H7 (cell line): Measurements from ENCODE around the gene PPP2R2C. TPM values are rescaled to one million over a fixed set of nuclear protein-coding genes. Genes with fewer than 3 reads are reported as not detected.

ENCODE experiments used
- DNase-seq: peaks from one replicate; pipeline ENCODE4 v3.0.0; 2012
- H3K27me3 ChIP-seq: 2 replicates; pipeline ENCODE4 v1.6.0; 2011; ENCODE audit warnings: mild to moderate bottlenecking, low read length; ENCODE audit not compliant: control insufficient read depth, insufficient read depth
- H3K36me3 ChIP-seq: replicated peaks from 2 replicates; pipeline ENCODE4 v1.5.1; 2011; ENCODE audit warnings: low read length; ENCODE audit not compliant: control insufficient read depth, insufficient read depth
- H3K4me3 ChIP-seq: 2 replicates; pipeline ENCODE4 v1.5.1; 2011; ENCODE audit warnings: low read depth, mild to moderate bottlenecking, control low read depth, low read length, moderate library complexity; ENCODE audit not compliant: insufficient read depth
- total RNA-seq: library from RNA; depleted of rRNA; stranded (reverse); fragments of >200 nt; shearing (Covaris generic); gene quantifications from 2 replicates; pipeline ENCODE4 v1.2.3, GENCODE V29; 2014; rRNA removed

PPP2R2C gene
- total RNA-seq, 1 experiment from 2014 or later = 7.6 TPM

- DNase-seq = no peak
- peaks cover 2% of the 10 kb centered on the region for H3K27me3 ChIP-seq
- H3K36me3 ChIP-seq = no peaks in the 10 kb centered on the region
- H3K4me3 ChIP-seq = no peak overlapping the region
Observed at GRCh38 chr4:6271701-6272465, 200.5 kb downstream of the PPP2R2C start.

- Histone ChIP-seq H3K36me3 (no peaks in the 10 kb centered on the region), H3K4me3 (no peak overlapping the region), H3K27me3 (peaks cover 2% of the 10 kb centered on the region)
- no peak for DNase-seq
Observed at GRCh38 chr4:6271206-6271605, 201.2 kb downstream of the PPP2R2C start.

- Histone ChIP-seq H3K27me3 (peaks cover 2% of the 10 kb centered on the region), H3K36me3 (no peaks in the 10 kb centered on the region), H3K4me3 (peak overlapping the region; percentile 95)
- DNase-seq = no peak
Observed at GRCh38 chr4:6270636-6271121, 201.7 kb downstream of the PPP2R2C start.

Other genes with a start within 250 kb of the PPP2R2C start
- 21.0 and 22.6 TPM in 2 replicates for gene WFS1, start 202.8 kb downstream of the PPP2R2C start, total RNA-seq
- 3.4 and 4.4 TPM in 2 replicates for gene MAN2B2, start 102.6 kb upstream of the PPP2R2C start, total RNA-seq
- 82.2 and 83.2 TPM in 2 replicates for gene MRFAP1, start 168.1 kb upstream of the PPP2R2C start, total RNA-seq
- not detected in 2 replicates for gene S100P, start 221.3 kb upstream of the PPP2R2C start, total RNA-seq
- gene MRFAP1L1, start 237.3 kb upstream of the PPP2R2C start, total RNA-seq = 49.0 and 52.5 TPM in 2 replicates
- 35.5 and 39.7 TPM in 2 replicates for gene BLOC1S4, start 243.6 kb upstream of the PPP2R2C start, total RNA-seq